Ascending aorta (tissue), 2 donors: ENCODE measurements around the gene SDSL. TPM values are rescaled to one million over a fixed set of nuclear protein-coding genes. Genes with fewer than 3 reads are reported as not detected.

Experiments used
- DNase-seq, 2 donors: peaks; one replicate each; pipeline ENCODE4 v3.0.0-alpha.2; 2019; ENCODE audit warnings: low spot score in 2 of 2
- H3K27ac ChIP-seq, 2 donors: fragments of 200-600 bp; sonication (generic); one replicate each; pipeline ENCODE4 v1.5.1; 2016 to 2017; ENCODE audit warnings: mild to moderate bottlenecking in 1 of 2
- H3K27me3 ChIP-seq: fragments of 200-600 bp; sonication (generic); one replicate; pipeline ENCODE4 v1.5.1; 2017
- H3K36me3 ChIP-seq, 2 donors: fragments of 200-600 bp; sonication (generic); one replicate each; pipeline ENCODE4 v1.5.1; 2016
- H3K4me1 ChIP-seq, 2 donors: fragments of 200-600 bp; sonication (generic); one replicate each; pipeline ENCODE4 v1.5.1; 2016 to 2017; ENCODE audit warnings: mild to moderate bottlenecking in 1 of 2
- H3K4me3 ChIP-seq, 2 donors: fragments of 200-600 bp; sonication (generic); one replicate each; pipeline ENCODE4 v1.5.1; 2016 to 2017; ENCODE audit warnings: mild to moderate bottlenecking in 1 of 2
- H3K9me3 ChIP-seq, 2 donors: fragments of 200-600 bp; sonication (generic); one replicate each; pipeline ENCODE4 v1.5.1; 2016
- CTCF ChIP-seq, 3 experiments: fragments of 200-600 bp in 2 of 3; fragments of 450-650 bp in 1 of 3; sonication (generic) in 2 of 3; IDR thresholded peaks; one replicate each; pipeline ENCODE4 v1.5.1; 2016 to 2019; ENCODE audit warnings: antibody characterized with exemption in 3 of 3, mild to moderate bottlenecking in 1 of 3, moderate library complexity in 1 of 3
- intact Hi-C: fragments of 100-400 bp; cut with DNase I; formaldehyde crosslinking; loops from one replicate; pipeline ENCODE4 v1.15.1; 2023
- total RNA-seq: library from RNA; depleted of rRNA; stranded (reverse); fragments of >200 nt; gene quantifications from one replicate; pipeline ENCODE4 v1.1.0, GENCODE V29; 2016

The SDSL gene
- total RNA-seq, 1 donor from 2014 or later: 11.0 TPM

GRCh38 chr12:113392520-113392919 lies 29.7 kb upstream of the SDSL start:
- Histone ChIP-seq H3K36me3 (peaks cover 24 to 38% of the 10 kb centered on the region in 2 donors), H3K4me3 (no peak overlapping the region), H3K4me1 (no peaks in the 10 kb centered on the region), H3K27me3 (no peaks in the 10 kb centered on the region), H3K27ac (no peak overlapping the region), H3K9me3 (no peaks in the 10 kb centered on the region)
- intact Hi-C loops: no loop called here
- no peak for DNase-seq
- TF ChIP-seq CTCF (IDR thresholded peaks at IDR 0.05): no peak

GRCh38 chr12:113392988-113393579 lies 29.1 kb upstream of the SDSL start:
- no peaks in the 10 kb centered on the region for H3K27me3 ChIP-seq
- no peak overlapping the region for H3K4me3 ChIP-seq
- no peak for DNase-seq
- no peaks in the 10 kb centered on the region for H3K4me1 ChIP-seq
- H3K27ac ChIP-seq: no peak overlapping the region
- peaks cover 24 to 32% of the 10 kb centered on the region in 2 donors for H3K36me3 ChIP-seq
- TF ChIP-seq CTCF (IDR thresholded peaks at IDR 0.05): no peak
- H3K9me3 ChIP-seq: no peaks in the 10 kb centered on the region
- intact Hi-C loops: no loop called here

- Histone ChIP-seq H3K4me3 (no peak overlapping the region), H3K27ac (no peak overlapping the region), H3K27me3 (no peaks in the 10 kb centered on the region), H3K9me3 (no peaks in the 10 kb centered on the region), H3K36me3 (peaks cover 22 to 26% of the 10 kb centered on the region in 2 donors), H3K4me1 (no peaks in the 10 kb centered on the region)
- intact Hi-C loops: no loop called here
- TF ChIP-seq CTCF (IDR thresholded peaks at IDR 0.05): no peak
- no peak for DNase-seq
Measured at GRCh38 chr12:113393749-113394148, 28.4 kb upstream of the SDSL start.

- intact Hi-C loops: no loop called here
- Histone ChIP-seq H3K27ac (no peak overlapping the region), H3K4me1 (no peaks in the 10 kb centered on the region), H3K36me3 (peaks cover 9 to 12% of the 10 kb centered on the region in 2 donors), H3K27me3 (no peaks in the 10 kb centered on the region), H3K9me3 (no peaks in the 10 kb centered on the region), H3K4me3 (no peak overlapping the region)
- DNase-seq: no peak
- TF ChIP-seq CTCF (IDR thresholded peaks at IDR 0.05): no peak
Measured at GRCh38 chr12:113395119-113395518, 27.1 kb upstream of the SDSL start.

GRCh38 chr12:113396200-113396599 lies 26.0 kb upstream of the SDSL start:
- intact Hi-C loops: no loop called here
- no peak overlapping the region for H3K4me3 ChIP-seq
- no peak for DNase-seq
- H3K9me3 ChIP-seq: no peaks in the 10 kb centered on the region
- no peak overlapping the region for H3K27ac ChIP-seq
- H3K36me3 ChIP-seq: peaks cover 1% of the 10 kb centered on the region in 2 donors
- TF ChIP-seq CTCF (IDR thresholded peaks at IDR 0.05): no peak
- H3K27me3 ChIP-seq: no peaks in the 10 kb centered on the region
- H3K4me1 ChIP-seq: no peaks in the 10 kb centered on the region
